Left renal pelvis (tissue), 4 donors: ENCODE data around the gene FTO. TPM values are rescaled to one million over a fixed set of nuclear protein-coding genes. Genes with fewer than 3 reads are reported as not detected.
A peak's percentile ranks its signal among the peaks of the same experiment; 100 is the strongest.

ENCODE experiments used
- DNase-seq, 4 donors: peaks; one replicate each; pipeline ENCODE4 v3.0.0-alpha.2; 2013; ENCODE audit warnings: low read depth in 4 of 4, low spot score in 3 of 4
- polyA plus RNA-seq, 4 donors: library from polyadenylated mRNA; unstranded; fragments of 120-200 nt; gene quantifications; one replicate each; pipeline ENCODE4 v1.2.1, GENCODE V29; 2013; ENCODE audit not compliant: insufficient read length in 4 of 4

FTO gene
- polyA plus RNA-seq, 4 donors, result 84.1 to 104 (median 96.4) TPM

- no peak for DNase-seq
These were observed 246.7 kb downstream of the FTO start for GRCh38 chr16:53950677-53951076.

GRCh38 chr16:53952215-53953208, 248.6 kb downstream of the FTO start:
- peak in 3 of 4 donors; percentile 12 to 21 (median 20) for DNase-seq

GRCh38 chr16:53953336-53953735, 249.4 kb downstream of the FTO start:
- no peak for DNase-seq

- no peak for DNase-seq
These were observed 251.4 kb downstream of the FTO start for GRCh38 chr16:53955221-53955875.

- no peak for DNase-seq
These were observed 254.5 kb downstream of the FTO start for GRCh38 chr16:53958341-53958880.

GRCh38 chr16:53960050-53960812, 256.3 kb downstream of the FTO start:
- no peak for DNase-seq

- DNase-seq, result peak; percentile 50 to 69 (median 52)
These were observed 257.1 kb downstream of the FTO start for GRCh38 chr16:53960954-53961616.

GRCh38 chr16:53962041-53962440, 258.1 kb downstream of the FTO start:
- DNase-seq, result no peak

GRCh38 chr16:53964145-53964790, 260.3 kb downstream of the FTO start:
- no peak for DNase-seq

- no peak for DNase-seq
These were observed 263.0 kb downstream of the FTO start for GRCh38 chr16:53966821-53967571.

GRCh38 chr16:53967572-53967971, 263.6 kb downstream of the FTO start:
- no peak for DNase-seq

GRCh38 chr16:53968454-53968853, 264.5 kb downstream of the FTO start:
- DNase-seq, result no peak

GRCh38 chr16:53968896-53969295, 264.9 kb downstream of the FTO start:
- DNase-seq, result no peak

GRCh38 chr16:53971616-53972015, 267.7 kb downstream of the FTO start:
- no peak for DNase-seq

GRCh38 chr16:53973021-53973420, 269.1 kb downstream of the FTO start:
- no peak for DNase-seq

- no peak for DNase-seq
These were observed 270.6 kb downstream of the FTO start for GRCh38 chr16:53974484-53975080.

- DNase-seq, result no peak
These were observed 276.7 kb downstream of the FTO start for GRCh38 chr16:53980675-53981074.

- no peak for DNase-seq
These were observed 278.7 kb downstream of the FTO start for GRCh38 chr16:53982631-53983042.

GRCh38 chr16:53984936-53985335, 281.0 kb downstream of the FTO start:
- DNase-seq, result no peak
